HEK293 (cell line): ENCODE data around the gene CALHM3.

ENCODE experiments used
- CTCF ChIA-PET: fragments of 350-600 bp; formaldehyde crosslinking; extraction: SDS; loops from one replicate; lab custom pipeline; 2021; ENCODE audit warnings: antibody characterized with exemption; lab: Yijun Ruan, JAX
- POLR2A ChIA-PET: fragments of 300-600 bp; formaldehyde crosslinking; extraction: SDS; loops from one replicate; lab custom pipeline; 2020; ENCODE audit warnings: antibody characterized with exemption, inconsistent platforms; lab: Yijun Ruan, JAX
- H3K27ac ChIP-seq: fragments of 200-500 bp; sonication (Bioruptor generic); 2 replicates; pipeline ENCODE4 v1.5.1; 2014; ENCODE audit warnings: low read depth, low read length, control low read depth, inconsistent platforms; ENCODE audit errors: extremely low read depth
- H3K36me3 ChIP-seq, 2 experiments: fragments of 200-500 bp in 1 of 2; sonication (Bioruptor generic) in 1 of 2; 1 replicate in 1 of 2; 2 replicates in 1 of 2; pipeline ENCODE4 v1.5.1; 2014 to 2017; ENCODE audit warnings: inconsistent platforms in 2 of 2, low read length in 2 of 2; ENCODE audit not compliant: control insufficient read depth in 2 of 2, insufficient read depth in 1 of 2
- H3K4me1 ChIP-seq: fragments of 200-500 bp; sonication (Bioruptor generic); 2 replicates; pipeline ENCODE4 v1.5.1; 2014; ENCODE audit warnings: mild to moderate bottlenecking, low read length, inconsistent platforms; ENCODE audit not compliant: control insufficient read depth, insufficient read depth
- H3K4me3 ChIP-seq: 2 replicates; pipeline ENCODE4 v1.5.1; 2011; ENCODE audit warnings: low read depth, mild to moderate bottlenecking, control low read depth, low read length, moderate library complexity
- H3K9me3 ChIP-seq: fragments of 200-500 bp; sonication (Bioruptor generic); 2 replicates; pipeline ENCODE4 v1.5.1; 2014; ENCODE audit warnings: low read depth, low read length, inconsistent platforms; ENCODE audit not compliant: control insufficient read depth, insufficient read depth
- EGR2 ChIP-seq: fragments of 450-650 bp; formaldehyde crosslinking; IDR thresholded peaks from 2 replicates; pipeline ENCODE4 v1.5.1; 2016; ENCODE audit warnings: low read depth, missing biosample characterization, missing genetic modification characterization
- GLIS1 ChIP-seq: fragments of 450-650 bp; formaldehyde crosslinking; IDR thresholded peaks from 2 replicates; pipeline ENCODE4 v1.5.1; 2016; ENCODE audit warnings: missing biosample characterization, missing genetic modification characterization
- HIC1 ChIP-seq: fragments of 450-650 bp; formaldehyde crosslinking; IDR thresholded peaks from 2 replicates; pipeline ENCODE4 v1.5.1; 2016; ENCODE audit warnings: missing biosample characterization, missing genetic modification characterization
- IKZF3 ChIP-seq: fragments of 450-650 bp; IDR thresholded peaks from 2 replicates; pipeline ENCODE4 v1.5.0; 2018; ENCODE audit warnings: missing biosample characterization, mild to moderate bottlenecking, missing genetic modification characterization, moderate library complexity
- KLF16 ChIP-seq: fragments of 450-650 bp; formaldehyde crosslinking; IDR thresholded peaks from 2 replicates; pipeline ENCODE4 v1.5.1; 2017; ENCODE audit warnings: missing biosample characterization, missing genetic modification characterization
- KLF17 ChIP-seq: fragments of 450-650 bp; formaldehyde crosslinking; IDR thresholded peaks from 2 replicates; pipeline ENCODE4 v1.5.1; 2016; ENCODE audit warnings: missing biosample characterization, missing genetic modification characterization
- KLF8 ChIP-seq: fragments of 450-650 bp; formaldehyde crosslinking; IDR thresholded peaks from 2 replicates; pipeline ENCODE4 v1.5.1; 2016; ENCODE audit warnings: missing biosample characterization, missing genetic modification characterization
- RBAK ChIP-seq: fragments of 450-650 bp; formaldehyde crosslinking; IDR thresholded peaks from 2 replicates; pipeline ENCODE4 v1.5.1; 2016; ENCODE audit warnings: missing biosample characterization, missing genetic modification characterization
- ZBTB17 ChIP-seq: fragments of 450-650 bp; formaldehyde crosslinking; IDR thresholded peaks from 2 replicates; pipeline ENCODE4 v1.5.1; 2016; ENCODE audit warnings: missing biosample characterization, missing genetic modification characterization
- ZBTB8A ChIP-seq: fragments of 450-650 bp; formaldehyde crosslinking; IDR thresholded peaks from 2 replicates; pipeline ENCODE4 v1.5.1; 2016; ENCODE audit warnings: missing biosample characterization, missing genetic modification characterization
- ZFP69B ChIP-seq: fragments of 450-650 bp; formaldehyde crosslinking; IDR thresholded peaks from 2 replicates; pipeline ENCODE4 v1.5.1; 2016; ENCODE audit warnings: missing biosample characterization, missing genetic modification characterization
- ZNF138 ChIP-seq: fragments of 450-650 bp; formaldehyde crosslinking; IDR thresholded peaks from 2 replicates; pipeline ENCODE4 v1.5.1; 2016; ENCODE audit warnings: missing biosample characterization, missing genetic modification characterization, borderline replicate concordance
- ZNF169 ChIP-seq: fragments of 450-650 bp; formaldehyde crosslinking; IDR thresholded peaks from 2 replicates; pipeline ENCODE4 v1.5.1; 2016; ENCODE audit warnings: missing biosample characterization, missing genetic modification characterization
- ZNF23 ChIP-seq: fragments of 450-650 bp; formaldehyde crosslinking; IDR thresholded peaks from 2 replicates; pipeline ENCODE4 v1.5.1; 2016; ENCODE audit warnings: missing biosample characterization, missing genetic modification characterization, borderline replicate concordance
- ZNF239 ChIP-seq: fragments of 450-650 bp; formaldehyde crosslinking; IDR thresholded peaks from 2 replicates; pipeline ENCODE4 v1.5.1; 2016; ENCODE audit warnings: missing biosample characterization, missing genetic modification characterization
- ZNF350 ChIP-seq: fragments of 450-650 bp; formaldehyde crosslinking; IDR thresholded peaks from 2 replicates; pipeline ENCODE4 v1.5.0; 2017; ENCODE audit warnings: missing biosample characterization, mild to moderate bottlenecking, missing genetic modification characterization
- ZNF366 ChIP-seq: fragments of 450-650 bp; formaldehyde crosslinking; conservative IDR thresholded peaks from 2 replicates; pipeline ENCODE4 v1.5.1; 2016; ENCODE audit warnings: missing biosample characterization, missing genetic modification characterization
- ZNF416 ChIP-seq: fragments of 450-650 bp; formaldehyde crosslinking; IDR thresholded peaks from 2 replicates; pipeline ENCODE4 v1.5.1; 2016; ENCODE audit warnings: missing biosample characterization, missing genetic modification characterization
- ZNF449 ChIP-seq: fragments of 450-650 bp; formaldehyde crosslinking; IDR thresholded peaks from 2 replicates; pipeline ENCODE4 v1.5.1; 2017; ENCODE audit warnings: missing biosample characterization, mild to moderate bottlenecking, missing genetic modification characterization, moderate library complexity
- ZNF521 ChIP-seq: fragments of 450-650 bp; formaldehyde crosslinking; IDR thresholded peaks from 2 replicates; pipeline ENCODE4 v1.5.1; 2017; ENCODE audit warnings: missing biosample characterization, mild to moderate bottlenecking, missing genetic modification characterization
- ZNF529 ChIP-seq: fragments of 450-650 bp; formaldehyde crosslinking; IDR thresholded peaks from 2 replicates; pipeline ENCODE4 v1.5.1; 2017; ENCODE audit warnings: missing genetic modification characterization, missing biosample characterization; ENCODE audit not compliant: insufficient replicate concordance
- ZNF561 ChIP-seq: fragments of 450-650 bp; IDR thresholded peaks from 2 replicates; pipeline ENCODE4 v1.5.1; 2018; ENCODE audit warnings: missing biosample characterization, missing genetic modification characterization, borderline replicate concordance
- ZNF600 ChIP-seq: fragments of 450-650 bp; formaldehyde crosslinking; IDR thresholded peaks from 2 replicates; pipeline ENCODE4 v1.5.1; 2016; ENCODE audit warnings: missing biosample characterization, missing genetic modification characterization
- ZNF704 ChIP-seq: fragments of 450-650 bp; formaldehyde crosslinking; IDR thresholded peaks from 2 replicates; pipeline ENCODE4 v1.5.1; 2016; ENCODE audit warnings: missing biosample characterization, missing genetic modification characterization

Gene CALHM3

GRCh38 chr10:103474077-103474476 lies 5.0 kb downstream of the CALHM3 start:
- Histone ChIP-seq H3K27ac (no peak overlapping the region), H3K9me3 (no peaks in the 10 kb centered on the region), H3K4me3 (no peak overlapping the region), H3K4me1 (no peaks in the 10 kb centered on the region), H3K36me3 (no peaks in the 10 kb centered on the region)
- CTCF ChIA-PET = interaction anchor here (0.6 kb wide), 2 partner anchors 29 to 57 kb away, joined by 3 to 4 read pairs; no protein-coding TSS in a partner anchor
- POLR2A ChIA-PET = no interaction called here
- TF ChIP-seq ZNF169 (tag by site-specific recombination) = no peak
- TF ChIP-seq ZBTB17 = peak; percentile 82
- TF ChIP-seq ZNF366 (tag by site-specific recombination) = peak; percentile 86
- no peak for TF ChIP-seq ZBTB8A
- no peak for TF ChIP-seq HIC1 (tag by site-specific recombination)

- TF ChIP-seq ZNF350 (tag by site-specific recombination) = no peak
- no peak for TF ChIP-seq ZNF239 (tag by site-specific recombination)
- no peak for TF ChIP-seq ZNF704 (tag by site-specific recombination)
- TF ChIP-seq ZFP69B (tag by site-specific recombination) = no peak
- no peak for TF ChIP-seq EGR2 (tag by site-specific recombination)
- TF ChIP-seq RBAK = no peak
- Histone ChIP-seq H3K27ac (no peak overlapping the region), H3K4me1 (no peaks in the 10 kb centered on the region), H3K9me3 (no peaks in the 10 kb centered on the region), H3K36me3 (no peaks in the 10 kb centered on the region), H3K4me3 (no peak overlapping the region)
- CTCF ChIA-PET = no interaction called here
- POLR2A ChIA-PET = no interaction called here
Observed at GRCh38 chr10:103473261-103473671, 5.8 kb downstream of the CALHM3 start.

GRCh38 chr10:103472005-103472404 lies 7.0 kb downstream of the CALHM3 start:
- H3K9me3 ChIP-seq = no peaks in the 10 kb centered on the region
- no peaks in the 10 kb centered on the region for H3K4me1 ChIP-seq
- no peak overlapping the region for H3K27ac ChIP-seq
- H3K36me3 ChIP-seq = no peaks in the 10 kb centered on the region
- no peak overlapping the region for H3K4me3 ChIP-seq
- POLR2A ChIA-PET = no interaction called here
- CTCF ChIA-PET = interaction anchor here (1.0 kb wide), 1 partner anchor 9 kb away, joined by 10 read pairs; no protein-coding TSS in a partner anchor
- no peak for TF ChIP-seq HIC1 (tag by site-specific recombination)
- TF ChIP-seq ZNF169 (tag by site-specific recombination) = no peak
- no peak for TF ChIP-seq KLF16 (tag by site-specific recombination)
- TF ChIP-seq ZNF521 (tag by site-specific recombination) = no peak
- TF ChIP-seq ZNF529 = no peak
- TF ChIP-seq ZNF138 (tag by site-specific recombination) = no peak
- no peak for TF ChIP-seq ZNF600 (tag by site-specific recombination)
- TF ChIP-seq GLIS1 (tag by site-specific recombination) = no peak
- no peak for TF ChIP-seq ZNF561
- no peak for TF ChIP-seq ZNF23 (tag by site-specific recombination)
- TF ChIP-seq KLF17 (tag by site-specific recombination) = no peak
- TF ChIP-seq ZNF449 (tag by site-specific recombination) = no peak
- TF ChIP-seq IKZF3 (tag by site-specific recombination) = no peak
- TF ChIP-seq KLF8 (tag by site-specific recombination) = no peak
- no peak for TF ChIP-seq ZNF416
